GM12872 (cell line): ENCODE measurements around the gene MKI67.

Experiments used
- CTCF ChIP-seq: IDR thresholded peaks from 3 replicates; pipeline ENCODE4 v1.5.1; 2011; ENCODE audit warnings: low read depth, mild to moderate bottlenecking, low read length, moderate library complexity; ENCODE audit not compliant: insufficient read depth

MKI67 gene

GRCh38 chr10:128064970-128065580, 61.1 kb downstream of the MKI67 start:
- no peak for TF ChIP-seq CTCF

- TF ChIP-seq CTCF = no peak
These were observed 61.9 kb downstream of the MKI67 start for GRCh38 chr10:128064108-128064969.

GRCh38 chr10:128063736-128064107, 62.5 kb downstream of the MKI67 start:
- TF ChIP-seq CTCF = no peak

- TF ChIP-seq CTCF = no peak
These were observed 63.2 kb downstream of the MKI67 start for GRCh38 chr10:128062881-128063563.

- TF ChIP-seq CTCF = no peak
These were observed 63.8 kb downstream of the MKI67 start for GRCh38 chr10:128062331-128062880.

- no peak for TF ChIP-seq CTCF
These were observed 64.6 kb downstream of the MKI67 start for GRCh38 chr10:128061306-128062300.
